ENCODE data around the gene ADIPOR1.

Gene ADIPOR1

GRCh38 chr1:202951437-202951836 is 6.7 kb downstream of the ADIPOR1 start:
- Histone ChIP-seq H3K4me2 (ENCODE audit: low read length) (no peak overlapping the region), H3K36me3 (replicated peaks; ENCODE audit: low read depth, low read length) (peaks cover 24% of the 10 kb centered on the region), H3K9ac (ENCODE audit: low read length) (no peak overlapping the region), H3K27ac (ENCODE audit: low read length) (no peak overlapping the region), H2AFZ (ENCODE audit: low read depth, low read length) (no peak overlapping the region), H3K27me3 (ENCODE audit: low read depth, low read length) (no peaks in the 10 kb centered on the region), H3K9me3 (ENCODE audit: insufficient read depth, low read length) (no peaks in the 10 kb centered on the region), H3K4me1 (ENCODE audit: low read length) (no peaks in the 10 kb centered on the region), H4K20me1 (ENCODE audit: insufficient read depth, low read length) (peaks cover 48% of the 10 kb centered on the region), H3K4me3 (ENCODE audit: low read length) (no peak overlapping the region), H3K79me2 (ENCODE audit: low read length) (peaks cover 57% of the 10 kb centered on the region)
- TF ChIP-seq EZH2phosphoT487 (IDR thresholded peaks at IDR 0.05; ENCODE audit: low read depth) (no peak), CTCF (IDR thresholded peaks at IDR 0.05; ENCODE audit: low read depth, low read length) (no peak)

GRCh38 chr1:202945483-202945882 is 12.6 kb downstream of the ADIPOR1 start:
- no peak overlapping the region for H3K4me3 ChIP-seq (ENCODE audit: low read length)
- H2AFZ ChIP-seq (ENCODE audit: low read depth, low read length) = no peak overlapping the region
- no peak for TF ChIP-seq CTCF (IDR thresholded peaks at IDR 0.05; ENCODE audit: low read depth, low read length)
- H3K4me2 ChIP-seq (ENCODE audit: low read length) = no peak overlapping the region
- H3K9ac ChIP-seq (ENCODE audit: low read length) = no peak overlapping the region
- H3K4me1 ChIP-seq (ENCODE audit: low read length) = no peaks in the 10 kb centered on the region
- H3K79me2 ChIP-seq (ENCODE audit: low read length) = no peaks in the 10 kb centered on the region
- H3K27me3 ChIP-seq (ENCODE audit: low read depth, low read length) = no peaks in the 10 kb centered on the region
- peaks cover 65% of the 10 kb centered on the region for H3K36me3 ChIP-seq (replicated peaks; ENCODE audit: low read depth, low read length)
- peaks cover 2% of the 10 kb centered on the region; the same call in 1 of the 2 replicates for H4K20me1 ChIP-seq (ENCODE audit: insufficient read depth, low read length)
- H3K27ac ChIP-seq (ENCODE audit: low read length) = no peak overlapping the region
- no peaks in the 10 kb centered on the region for H3K9me3 ChIP-seq (ENCODE audit: insufficient read depth, low read length)

GRCh38 chr1:202944438-202944921 is 13.6 kb downstream of the ADIPOR1 start:
- H3K4me2 ChIP-seq (ENCODE audit: low read length) = no peak overlapping the region
- H3K36me3 ChIP-seq (replicated peaks; ENCODE audit: low read depth, low read length) = peaks cover 61% of the 10 kb centered on the region
- no peaks in the 10 kb centered on the region; the same call in 1 of the 2 replicates for H4K20me1 ChIP-seq (ENCODE audit: insufficient read depth, low read length)

GRCh38 chr1:202942426-202942825 is 15.7 kb downstream of the ADIPOR1 start:
- no peak overlapping the region for H3K9ac ChIP-seq (ENCODE audit: low read length)
- TF ChIP-seq EZH2phosphoT487 (IDR thresholded peaks at IDR 0.05; ENCODE audit: low read depth) (no peak), CTCF (IDR thresholded peaks at IDR 0.05; ENCODE audit: low read depth, low read length) (no peak)
- H3K79me2 ChIP-seq (ENCODE audit: low read length) = no peaks in the 10 kb centered on the region
- H3K4me1 ChIP-seq (ENCODE audit: low read length) = no peaks in the 10 kb centered on the region
- H2AFZ ChIP-seq (ENCODE audit: low read depth, low read length) = no peak overlapping the region
- no peaks in the 10 kb centered on the region; the same call in 1 of the 2 replicates for H4K20me1 ChIP-seq (ENCODE audit: insufficient read depth, low read length)
- no peak overlapping the region for H3K4me2 ChIP-seq (ENCODE audit: low read length)
- no peaks in the 10 kb centered on the region for H3K9me3 ChIP-seq (ENCODE audit: insufficient read depth, low read length)
- H3K27me3 ChIP-seq (ENCODE audit: low read depth, low read length) = no peaks in the 10 kb centered on the region
- H3K36me3 ChIP-seq (replicated peaks; ENCODE audit: low read depth, low read length) = peaks cover 59% of the 10 kb centered on the region
- H3K4me3 ChIP-seq (ENCODE audit: low read length) = no peak overlapping the region
- no peak overlapping the region for H3K27ac ChIP-seq (ENCODE audit: low read length)

More at GRCh38 chr1:202944438-202944921, 13.6 kb downstream of the ADIPOR1 start:
- Histone ChIP-seq H3K4me1 (ENCODE audit: low read length) (no peaks in the 10 kb centered on the region), H3K9me3 (ENCODE audit: insufficient read depth, low read length) (no peaks in the 10 kb centered on the region), H3K4me3 (ENCODE audit: low read length) (no peak overlapping the region), H3K27me3 (ENCODE audit: low read depth, low read length) (no peaks in the 10 kb centered on the region), H3K79me2 (ENCODE audit: low read length) (no peaks in the 10 kb centered on the region), H3K9ac (ENCODE audit: low read length) (no peak overlapping the region), H3K27ac (ENCODE audit: low read length) (no peak overlapping the region), H2AFZ (ENCODE audit: low read depth, low read length) (no peak overlapping the region)
- TF ChIP-seq CTCF (IDR thresholded peaks at IDR 0.05; ENCODE audit: low read depth, low read length) (no peak), EZH2phosphoT487 (IDR thresholded peaks at IDR 0.05; ENCODE audit: low read depth) (no peak)
